Measurements from ENCODE around the gene VSTM4. TPM values are rescaled to one million over a fixed set of nuclear protein-coding genes. Genes with fewer than 3 reads are reported as not detected.

VSTM4 gene
- total RNA-seq, 2 experiments from 2014 or later = 0.07 to 0.11 TPM

DNA sequence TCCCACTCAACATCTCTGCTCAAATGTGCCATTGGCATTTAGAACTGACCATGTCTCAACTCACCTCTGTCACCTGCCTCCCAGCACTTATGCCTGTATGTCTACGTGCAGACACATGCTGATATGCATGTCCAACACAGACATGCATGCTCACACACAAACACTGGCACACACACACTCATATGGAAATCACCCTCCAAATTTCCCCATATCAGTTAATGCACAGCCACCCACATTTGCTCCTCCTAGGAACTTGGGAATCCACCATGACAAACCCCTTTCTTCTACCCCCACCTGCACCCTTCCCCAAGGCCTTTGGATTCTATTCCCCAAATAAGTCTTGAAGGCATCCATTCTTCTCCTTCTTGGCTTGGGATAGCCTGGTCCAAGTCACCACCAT, 14.1 kb upstream of the VSTM4 start:
- POLR2A ChIA-PET = no interaction called here
- H3K9me3 Mint-ChIP-seq (ENCODE audit: low read depth) = no peaks in the 10 kb centered on the region
- no peaks in the 10 kb centered on the region for H3K36me3 Mint-ChIP-seq (ENCODE audit: low read depth)
- no peak overlapping the region for H3K4me3 Mint-ChIP-seq
- H3K27ac Mint-ChIP-seq = no peak overlapping the region
- ATAC-seq (no peak), DNase-seq (no peak)
- intact Hi-C loops (cut with DNase I, micrococcal nuclease) = no loop called here
- no peaks in the 10 kb centered on the region for H3K4me1 Mint-ChIP-seq
- H3K27me3 Mint-ChIP-seq = peaks cover 12% of the 10 kb centered on the region
- CTCF ChIA-PET = no interaction called here

DNA sequence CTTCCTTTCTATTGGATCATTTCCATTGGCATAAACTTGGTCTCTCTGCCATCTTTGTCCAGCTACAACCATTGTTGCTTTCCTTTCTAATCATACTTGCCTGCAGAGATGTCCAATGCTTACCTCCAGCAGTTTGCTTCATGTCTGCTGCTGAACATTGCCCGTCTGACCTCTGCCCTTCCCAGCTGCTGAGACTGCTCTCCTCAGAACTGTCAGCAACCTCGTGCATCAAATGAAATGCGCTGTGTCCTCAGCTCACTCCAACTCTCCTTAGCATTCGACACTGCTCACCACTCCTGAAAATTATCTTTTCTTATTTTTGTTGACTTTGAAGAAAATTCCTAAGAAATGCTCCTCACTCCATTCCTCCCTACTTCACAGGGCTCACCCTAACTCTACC, 13.5 kb upstream of the VSTM4 start:
- POLR2A ChIA-PET = no interaction called here
- no peak for ATAC-seq

DNA sequence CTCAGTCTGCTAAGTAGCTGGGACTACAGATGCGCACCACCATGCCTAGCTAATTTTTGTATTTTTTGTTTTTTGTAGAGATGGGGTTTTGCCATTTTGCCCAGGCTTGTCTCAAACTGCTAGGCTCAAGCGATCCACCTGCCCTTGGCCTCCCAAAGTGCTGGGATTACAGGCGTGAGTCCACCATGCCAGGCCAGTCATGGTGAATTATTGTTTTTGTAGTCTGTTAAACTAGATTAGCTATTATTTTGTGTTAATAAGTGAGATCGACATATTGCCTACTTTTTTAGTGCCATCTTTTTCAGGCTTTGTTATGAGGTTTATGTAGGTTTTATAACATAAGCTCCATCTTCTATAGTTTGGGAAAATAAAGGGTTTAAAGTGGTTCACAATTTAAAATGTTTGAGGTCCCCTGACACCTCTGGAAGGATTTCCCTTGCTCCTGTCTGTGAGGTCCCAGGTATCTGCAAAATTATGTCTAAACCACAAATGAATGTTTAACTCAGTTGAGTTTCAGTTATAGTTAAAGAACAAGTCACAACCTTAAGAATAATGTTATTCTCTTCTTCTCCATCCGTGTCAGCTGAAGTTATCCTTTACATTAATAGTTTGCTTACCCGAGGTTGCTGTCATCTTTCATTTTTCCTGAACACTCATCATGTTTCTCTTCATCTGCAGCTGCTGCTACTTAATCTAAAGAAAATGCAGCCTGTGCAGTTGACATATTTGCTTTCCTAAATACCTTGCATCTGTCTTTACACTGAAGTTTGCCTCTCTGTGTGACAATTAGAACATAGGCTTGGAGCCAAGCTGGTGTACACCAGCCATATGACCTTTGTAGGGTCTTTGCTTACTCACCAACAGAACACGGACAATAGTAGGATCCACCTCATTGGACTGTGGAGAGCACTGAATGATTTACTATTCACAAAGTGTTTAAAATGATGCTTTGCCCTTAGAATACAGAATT, 8.9 kb upstream of the VSTM4 start:
- POLR2A ChIA-PET = interaction anchor here (0.6 to 1.1 kb wide), 2 partner anchors 13 to 30 kb away, joined by 3 read pairs; no protein-coding TSS in a partner anchor
- H3K9me3 Mint-ChIP-seq (ENCODE audit: low read depth) = no peaks in the 10 kb centered on the region
- no peaks in the 10 kb centered on the region for H3K4me1 Mint-ChIP-seq
- no peak overlapping the region for H3K27ac Mint-ChIP-seq
- CTCF ChIA-PET = no interaction called here
- H3K4me3 Mint-ChIP-seq = no peak overlapping the region
- H3K27me3 Mint-ChIP-seq = peaks cover 11% of the 10 kb centered on the region
- H3K36me3 Mint-ChIP-seq (ENCODE audit: low read depth) = no peaks in the 10 kb centered on the region
- ATAC-seq (no peak), DNase-seq (no peak)
- intact Hi-C loops (cut with DNase I, micrococcal nuclease) = no loop called here

More for the DNA sequence above, 13.5 kb upstream of the VSTM4 start:
- no peaks in the 10 kb centered on the region for H3K9me3 Mint-ChIP-seq (ENCODE audit: low read depth)
- H3K4me1 Mint-ChIP-seq = no peaks in the 10 kb centered on the region
- peaks cover 12% of the 10 kb centered on the region for H3K27me3 Mint-ChIP-seq
- H3K4me3 Mint-ChIP-seq = no peak overlapping the region
- H3K36me3 Mint-ChIP-seq (ENCODE audit: low read depth) = no peaks in the 10 kb centered on the region
- no peak overlapping the region for H3K27ac Mint-ChIP-seq
- no peak for DNase-seq
- CTCF ChIA-PET = no interaction called here
- intact Hi-C loops (cut with DNase I, micrococcal nuclease) = no loop called here

DNA sequence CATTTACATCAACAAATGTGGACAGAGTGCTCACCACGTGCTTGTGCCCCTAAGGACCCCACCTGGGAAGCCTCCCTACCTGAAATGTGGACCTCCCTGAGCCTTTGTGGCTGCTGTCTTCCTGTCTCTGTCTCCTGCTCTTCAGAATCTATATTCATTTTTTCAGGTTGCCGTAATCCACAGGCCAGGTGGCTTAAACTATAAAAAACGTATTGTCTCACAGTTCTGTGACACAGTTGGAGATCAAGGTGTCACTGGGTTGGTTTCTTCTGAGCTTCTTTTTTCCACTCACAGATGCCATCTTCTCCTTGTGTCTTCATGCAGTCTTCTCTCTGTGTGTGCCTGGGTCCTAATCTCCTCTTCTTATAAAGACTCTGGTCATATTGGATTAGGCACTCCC, 5.6 kb upstream of the VSTM4 start:
- Mint-ChIP-seq H3K27ac (no peak overlapping the region), H3K4me1 (no peaks in the 10 kb centered on the region), H3K36me3 (ENCODE audit: low read depth) (no peaks in the 10 kb centered on the region), H3K27me3 (peaks cover 7% of the 10 kb centered on the region), H3K4me3 (no peak overlapping the region), H3K9me3 (ENCODE audit: low read depth) (no peaks in the 10 kb centered on the region)
- intact Hi-C loops (cut with DNase I, micrococcal nuclease) = no loop called here
- POLR2A ChIA-PET = no interaction called here
- CTCF ChIA-PET = no interaction called here
- ATAC-seq = no peak
- no peak for DNase-seq

DNA sequence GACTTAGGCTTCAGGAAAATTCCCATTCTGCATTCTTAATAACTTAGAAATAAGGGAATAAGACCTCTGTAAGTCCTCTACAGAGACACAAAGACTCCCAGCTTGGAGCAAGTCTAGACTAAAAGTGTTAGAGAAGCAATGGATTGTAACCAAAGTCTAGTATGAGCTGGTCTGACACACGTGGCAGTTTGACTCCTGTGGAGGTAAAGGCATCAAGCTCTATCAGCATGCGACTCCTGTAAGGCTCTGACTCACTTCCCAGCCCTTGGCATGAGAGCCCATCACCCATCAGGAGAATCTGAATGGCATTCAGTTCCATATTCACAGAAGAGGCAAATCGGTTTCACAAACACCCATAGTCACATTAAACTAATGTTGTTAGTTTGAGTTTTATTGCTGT, 4.4 kb upstream of the VSTM4 start:
- no peak for ATAC-seq
- Mint-ChIP-seq H3K36me3 (ENCODE audit: low read depth) (no peaks in the 10 kb centered on the region), H3K9me3 (ENCODE audit: low read depth) (no peaks in the 10 kb centered on the region), H3K4me3 (no peak overlapping the region), H3K4me1 (peaks cover 1% of the 10 kb centered on the region), H3K27me3 (peaks cover 9% of the 10 kb centered on the region), H3K27ac (no peak overlapping the region)
- intact Hi-C loops (cut with DNase I, micrococcal nuclease) = loop anchor here in 1 of 2 experiments (5.0 to 10.0 kb wide), 2 partner anchors 137 to 565 kb away; no protein-coding TSS in a partner anchor
- CTCF ChIA-PET = no interaction called here
- POLR2A ChIA-PET = no interaction called here
- no peak for DNase-seq

DNA sequence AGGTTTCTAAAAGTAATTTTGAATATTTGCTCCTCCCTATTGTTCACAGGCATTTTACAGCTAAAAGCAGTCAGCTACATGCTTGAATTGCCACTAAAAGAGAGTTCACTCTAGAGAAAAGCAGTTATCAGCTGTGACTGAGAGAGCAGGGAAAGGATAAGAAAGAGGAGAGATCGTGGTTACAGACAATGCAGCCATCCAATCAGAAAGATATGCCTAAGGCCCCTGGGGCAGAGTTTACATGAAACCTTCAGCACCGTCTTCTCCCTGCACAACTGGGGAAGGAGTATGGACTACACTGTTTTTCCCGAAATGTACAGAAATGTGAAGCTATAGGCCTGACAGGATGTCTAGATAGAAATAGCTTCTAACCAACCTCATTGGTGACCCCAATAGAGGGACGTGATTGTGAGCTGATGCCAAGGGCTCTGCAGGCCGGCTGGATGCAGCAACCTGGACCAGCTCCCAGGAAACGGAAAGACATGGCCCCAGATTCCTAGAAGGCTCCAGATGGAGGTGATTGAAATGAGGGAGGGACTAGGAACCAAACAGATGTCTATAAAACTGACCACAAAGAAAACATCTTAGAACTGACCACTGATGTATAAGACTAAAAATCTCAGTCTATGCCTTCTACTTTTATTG, 3.2 kb upstream of the VSTM4 start:
- CTCF ChIA-PET = interaction anchor here (1.4 kb wide), 1 partner anchor 107 kb away, joined by 3 read pairs; no protein-coding TSS in a partner anchor
- H3K4me1 Mint-ChIP-seq = peaks cover 2% of the 10 kb centered on the region
- ATAC-seq (no peak), DNase-seq (no peak)
- no peak overlapping the region for H3K4me3 Mint-ChIP-seq
- POLR2A ChIA-PET = no interaction called here
- intact Hi-C loops (cut with DNase I, micrococcal nuclease) = loop anchor here in 1 of 2 experiments (5.0 to 10.0 kb wide), 2 partner anchors 136 to 564 kb away; no protein-coding TSS in a partner anchor
- no peaks in the 10 kb centered on the region for H3K36me3 Mint-ChIP-seq (ENCODE audit: low read depth)
- peaks cover 11% of the 10 kb centered on the region for H3K27me3 Mint-ChIP-seq
- no peaks in the 10 kb centered on the region for H3K9me3 Mint-ChIP-seq (ENCODE audit: low read depth)
- no peak overlapping the region for H3K27ac Mint-ChIP-seq

DNA sequence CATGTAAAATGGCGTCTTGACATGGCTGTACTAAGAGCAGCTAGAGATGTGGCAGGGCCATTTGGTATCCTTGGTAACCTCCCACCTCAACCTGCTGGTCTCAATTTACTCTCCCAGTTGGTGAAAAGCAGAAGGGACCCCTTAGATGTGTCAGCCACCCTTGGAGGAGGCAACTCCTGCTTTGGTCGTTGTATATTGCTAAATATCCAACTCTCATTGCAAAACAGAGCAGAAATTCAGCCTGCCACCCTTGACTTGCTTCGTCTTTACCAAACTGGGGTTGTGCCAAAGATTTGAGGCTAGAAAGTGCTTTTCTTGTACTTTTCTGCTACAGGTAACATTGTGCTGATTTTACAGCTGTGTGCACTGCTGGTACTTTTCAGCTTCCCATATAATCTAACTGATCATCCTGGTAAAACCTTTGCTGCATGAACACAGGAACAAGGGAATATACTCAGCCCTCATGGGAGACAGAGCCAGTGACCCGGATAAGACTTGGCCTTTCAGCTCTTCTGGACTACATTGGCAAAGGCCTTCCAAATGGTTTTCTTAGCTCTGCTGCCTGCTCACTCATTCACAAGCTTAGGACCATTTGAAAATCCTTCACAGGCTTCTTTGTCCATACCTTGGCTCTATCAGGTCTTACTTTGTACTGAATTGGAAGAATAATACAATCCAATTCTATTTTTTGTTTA, 2.2 kb upstream of the VSTM4 start:
- ChIA-PET CTCF (interaction anchor here (1.4 kb wide), 1 partner anchor 106 kb away, joined by 3 read pairs; no protein-coding TSS in a partner anchor), POLR2A (no interaction called here)
- DNase-seq (no peak), ATAC-seq (no peak)
- Mint-ChIP-seq H3K4me3 (no peak overlapping the region), H3K36me3 (ENCODE audit: low read depth) (no peaks in the 10 kb centered on the region), H3K9me3 (ENCODE audit: low read depth) (no peaks in the 10 kb centered on the region), H3K4me1 (peaks cover 2% of the 10 kb centered on the region), H3K27me3 (peaks cover 14% of the 10 kb centered on the region), H3K27ac (no peak overlapping the region)
- intact Hi-C loops (cut with DNase I, micrococcal nuclease) = loop anchor here in 1 of 2 experiments (5.0 to 10.0 kb wide), 2 partner anchors 135 to 563 kb away; no protein-coding TSS in a partner anchor

DNA sequence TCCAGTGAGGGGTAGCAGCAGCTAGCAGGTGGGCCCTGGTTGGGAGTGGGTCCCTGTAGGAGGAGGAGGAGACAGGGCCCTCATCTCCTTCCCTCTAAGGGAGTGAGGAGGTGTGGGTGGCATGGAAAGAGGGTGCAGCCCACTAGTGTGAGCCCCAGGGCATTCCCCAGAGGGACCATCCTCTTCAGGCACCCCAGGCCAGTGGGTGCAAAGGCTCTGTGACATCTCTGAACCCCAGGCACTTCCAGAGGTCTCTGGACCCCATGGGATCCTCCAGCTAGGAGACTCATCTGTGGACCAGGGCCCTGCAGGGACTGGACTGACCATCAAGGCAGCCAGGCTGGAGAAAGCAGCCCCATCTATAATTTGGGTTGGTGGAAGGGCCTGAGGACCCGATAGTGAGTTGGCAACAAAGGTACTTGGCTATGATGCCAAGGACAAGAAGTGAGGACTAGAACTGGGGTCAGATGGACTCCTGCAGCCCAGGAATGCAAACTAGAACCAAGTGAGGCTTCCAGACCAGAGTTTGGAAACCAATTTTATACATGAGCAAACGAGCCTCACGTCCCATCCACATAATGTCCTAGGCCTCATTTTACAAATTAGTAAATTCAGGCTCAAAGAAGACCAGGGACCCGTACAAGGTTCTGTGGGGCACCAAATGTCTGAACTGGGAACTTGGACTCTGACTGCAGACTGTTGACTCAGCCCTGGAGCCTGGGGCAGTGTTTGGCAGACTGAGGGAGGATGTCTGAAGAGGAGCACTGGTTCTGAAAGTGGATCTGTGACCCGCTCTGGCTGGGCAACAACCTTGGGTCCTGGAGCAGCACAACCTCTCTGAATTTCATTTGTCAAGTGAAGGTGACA, 1.4 kb upstream of the VSTM4 start:
- DNase-seq = no peak
- H3K27me3 Mint-ChIP-seq = peaks cover 12% of the 10 kb centered on the region
- H3K27ac Mint-ChIP-seq = no peak overlapping the region

DNA sequence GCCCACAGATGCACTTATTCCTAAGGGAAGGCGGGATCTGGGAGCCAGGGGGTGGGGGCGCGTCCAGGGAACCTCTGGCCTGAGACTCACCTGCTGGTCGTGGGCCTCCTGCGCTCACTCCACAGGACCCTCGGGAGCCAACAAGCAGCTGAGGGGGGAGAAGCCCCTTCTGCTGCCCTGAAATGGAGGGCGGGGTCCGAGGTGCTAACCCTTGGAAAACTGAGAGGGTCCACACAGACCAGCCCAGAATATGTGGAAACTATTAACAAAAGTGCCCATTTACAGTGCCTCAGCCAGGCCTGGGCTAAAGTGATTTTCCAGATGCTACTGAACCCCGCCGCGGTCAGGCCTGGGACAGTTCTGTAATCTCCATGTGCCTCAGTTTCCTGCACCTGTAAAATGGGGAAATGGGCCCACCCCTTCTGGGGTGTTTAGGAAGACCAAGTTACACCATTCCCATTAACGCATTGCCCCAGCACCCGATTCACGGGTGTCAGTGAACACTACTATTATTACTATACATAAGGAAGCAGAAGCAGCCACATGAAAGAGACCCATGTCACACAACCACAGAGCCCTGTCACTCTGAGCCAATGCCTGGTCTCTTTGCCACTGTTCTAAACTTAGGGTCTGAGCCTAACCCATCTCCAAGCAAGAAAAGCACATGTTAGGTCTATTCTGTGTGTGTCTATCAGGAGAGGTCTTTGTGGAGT, 630 bp upstream of the VSTM4 start:
- Mint-ChIP-seq H3K27ac (no peak overlapping the region), H3K9me3 (ENCODE audit: low read depth) (no peaks in the 10 kb centered on the region), H3K4me1 (peaks cover 2% of the 10 kb centered on the region), H3K36me3 (ENCODE audit: low read depth) (no peaks in the 10 kb centered on the region), H3K27me3 (peaks cover 12% of the 10 kb centered on the region), H3K4me3 (no peak overlapping the region)
- ChIA-PET CTCF (no interaction called here), POLR2A (no interaction called here)
- peak; percentile 49 for ATAC-seq
- no peak for DNase-seq
- intact Hi-C loops (cut with DNase I, micrococcal nuclease) = loop anchor here in 1 of 2 experiments (5.0 to 10.0 kb wide), 2 partner anchors 134 to 561 kb away; no protein-coding TSS in a partner anchor

More for the DNA sequence above, 1.4 kb upstream of the VSTM4 start:
- Mint-ChIP-seq H3K4me1 (peaks cover 2% of the 10 kb centered on the region), H3K4me3 (no peak overlapping the region), H3K9me3 (ENCODE audit: low read depth) (no peaks in the 10 kb centered on the region), H3K36me3 (ENCODE audit: low read depth) (no peaks in the 10 kb centered on the region)
- no peak for ATAC-seq
- POLR2A ChIA-PET = no interaction called here
- intact Hi-C loops (cut with DNase I, micrococcal nuclease) = loop anchor here in 1 of 2 experiments (5.0 to 10.0 kb wide), 2 partner anchors 134 to 562 kb away; no protein-coding TSS in a partner anchor
- CTCF ChIA-PET = interaction anchor here (1.4 kb wide), 1 partner anchor 106 kb away, joined by 3 read pairs; no protein-coding TSS in a partner anchor

DNA sequence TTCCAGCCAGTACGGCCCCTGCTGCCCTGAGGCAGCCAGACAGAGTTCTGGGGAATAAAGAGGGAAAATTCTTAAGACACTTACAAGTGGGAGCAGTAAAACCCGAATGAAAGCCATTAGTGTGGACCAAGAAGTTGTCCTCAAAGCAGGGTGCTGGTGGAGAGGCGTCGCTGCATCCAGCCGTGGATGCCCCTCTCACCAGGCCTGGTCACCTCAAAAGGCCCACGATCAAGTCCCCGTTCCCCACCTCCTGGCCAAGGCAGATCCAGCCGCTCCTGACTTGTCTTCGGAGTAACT, 656 bp downstream of the VSTM4 start:
- Mint-ChIP-seq H3K9me3 (ENCODE audit: low read depth) (no peaks in the 10 kb centered on the region), H3K27ac (peak overlapping the region; percentile 51), H3K4me1 (peaks cover 2% of the 10 kb centered on the region), H3K4me3 (peak overlapping the region; percentile 43), H3K27me3 (peaks cover 12% of the 10 kb centered on the region), H3K36me3 (ENCODE audit: low read depth) (no peaks in the 10 kb centered on the region)
- ChIA-PET CTCF (no interaction called here), POLR2A (no interaction called here)
- no peak for DNase-seq
- intact Hi-C loops (cut with DNase I, micrococcal nuclease) = loop anchor here in 1 of 2 experiments (5.0 to 10.0 kb wide), 2 partner anchors 132 to 560 kb away; no protein-coding TSS in a partner anchor
- no peak for ATAC-seq
